HL-60 (cell line): ENCODE data around the gene SUPT6H.

Source experiments
- DNase-seq, 2 experiments: peaks; one replicate each; pipeline ENCODE4 v3.0.0-alpha.2; 2010 to 2020; ENCODE audit warnings: low read depth in 1 of 2, low spot score in 1 of 2
- H3K27ac ChIP-seq: fragments of 250-450 bp; sonication (Bioruptor Pico); replicated peaks from 2 replicates; pipeline ENCODE4 v1.5.1; 2020; ENCODE audit warnings: mild to moderate bottlenecking, moderate library complexity
- H3K27me3 ChIP-seq: fragments of 250-450 bp; sonication (Bioruptor Pico); 2 replicates; pipeline ENCODE4 v1.5.1; 2021; ENCODE audit warnings: mild to moderate bottlenecking, moderate library complexity; ENCODE audit not compliant: insufficient read depth, poor library complexity, severe bottlenecking
- H3K4me3 ChIP-seq: replicated peaks from 2 replicates; pipeline ENCODE4 v1.5.1; 2011; ENCODE audit warnings: mild to moderate bottlenecking, control low read depth, low read length; ENCODE audit not compliant: insufficient read depth
- CTCF ChIP-seq: IDR thresholded peaks from one replicate; pipeline ENCODE4 v1.5.1; 2011; ENCODE audit warnings: low read length, control low read depth, inconsistent platforms; ENCODE audit not compliant: insufficient read depth
- GABPA ChIP-seq: IDR thresholded peaks from 2 replicates; pipeline ENCODE4 v1.6.1; 2012; ENCODE audit warnings: low read depth
- POLR2AphosphoS5 ChIP-seq: IDR thresholded peaks from 2 replicates; pipeline ENCODE4 v1.6.1; 2012; ENCODE audit warnings: low read depth
- REST ChIP-seq: IDR thresholded peaks from 2 replicates; pipeline ENCODE4 v1.6.1; 2012; ENCODE audit warnings: low read depth; ENCODE audit not compliant: insufficient replicate concordance
- SPI1 ChIP-seq: IDR thresholded peaks from 2 replicates; pipeline ENCODE4 v1.6.1; 2012; ENCODE audit warnings: low read depth, mild to moderate bottlenecking, borderline replicate concordance

Gene SUPT6H

GRCh38 chr17:28613931-28614381 lies 48.0 kb upstream of the SUPT6H start, which contains the start of gene RSKR:
Gene RSKR, minus strand, starts transcription at chr17:28614185. Its CDS starts 24 bp downstream, at chr17:28614161.
- DNase-seq = no peak
- Histone ChIP-seq H3K4me3 (no peak within 1 kb of the TSS), H3K27me3 (no peaks in the 10 kb centered on the region), H3K27ac (no peak within 1 kb of the TSS)
- TF ChIP-seq SPI1 (no peak), POLR2AphosphoS5 (peak; percentile 46; the same call in 1 of the 2 replicates)

- H3K4me3 ChIP-seq = no peak overlapping the region
- TF ChIP-seq REST = no peak
- no peak for TF ChIP-seq SPI1
- no peak for TF ChIP-seq CTCF
- TF ChIP-seq POLR2AphosphoS5 = no peak
- TF ChIP-seq GABPA = no peak
- no peak for DNase-seq
- no peak overlapping the region for H3K27ac ChIP-seq
- no peaks in the 10 kb centered on the region for H3K27me3 ChIP-seq
These were observed 46.6 kb upstream of the SUPT6H start for GRCh38 chr17:28615260-28615940.

GRCh38 chr17:28616281-28616680 lies 45.7 kb upstream of the SUPT6H start:
- TF ChIP-seq REST (no peak), POLR2AphosphoS5 (no peak), GABPA (no peak), SPI1 (no peak), CTCF (no peak)
- Histone ChIP-seq H3K27ac (no peak overlapping the region), H3K4me3 (no peak overlapping the region), H3K27me3 (no peaks in the 10 kb centered on the region)
- DNase-seq = no peak

GRCh38 chr17:28618464-28618863 lies 43.5 kb upstream of the SUPT6H start:
- no peak overlapping the region for H3K27ac ChIP-seq
- DNase-seq = no peak
- TF ChIP-seq GABPA = no peak
- TF ChIP-seq SPI1 = no peak
- TF ChIP-seq CTCF = no peak
- no peak for TF ChIP-seq REST
- no peak for TF ChIP-seq POLR2AphosphoS5
- no peak overlapping the region for H3K4me3 ChIP-seq
- no peaks in the 10 kb centered on the region for H3K27me3 ChIP-seq
